ENCODE data around the gene ANKRD11. TPM values are rescaled to one million over a fixed set of nuclear protein-coding genes. Genes with fewer than 3 reads are reported as not detected.
"Not testable (repeated sequence)": the region's sequence is repeated elsewhere in the genome, so short reads cannot be mapped to it uniquely, and the experiment has no call there.

Gene ANKRD11
- total RNA-seq, 1 donor from 2014 or later, result 209 TPM

DNA sequence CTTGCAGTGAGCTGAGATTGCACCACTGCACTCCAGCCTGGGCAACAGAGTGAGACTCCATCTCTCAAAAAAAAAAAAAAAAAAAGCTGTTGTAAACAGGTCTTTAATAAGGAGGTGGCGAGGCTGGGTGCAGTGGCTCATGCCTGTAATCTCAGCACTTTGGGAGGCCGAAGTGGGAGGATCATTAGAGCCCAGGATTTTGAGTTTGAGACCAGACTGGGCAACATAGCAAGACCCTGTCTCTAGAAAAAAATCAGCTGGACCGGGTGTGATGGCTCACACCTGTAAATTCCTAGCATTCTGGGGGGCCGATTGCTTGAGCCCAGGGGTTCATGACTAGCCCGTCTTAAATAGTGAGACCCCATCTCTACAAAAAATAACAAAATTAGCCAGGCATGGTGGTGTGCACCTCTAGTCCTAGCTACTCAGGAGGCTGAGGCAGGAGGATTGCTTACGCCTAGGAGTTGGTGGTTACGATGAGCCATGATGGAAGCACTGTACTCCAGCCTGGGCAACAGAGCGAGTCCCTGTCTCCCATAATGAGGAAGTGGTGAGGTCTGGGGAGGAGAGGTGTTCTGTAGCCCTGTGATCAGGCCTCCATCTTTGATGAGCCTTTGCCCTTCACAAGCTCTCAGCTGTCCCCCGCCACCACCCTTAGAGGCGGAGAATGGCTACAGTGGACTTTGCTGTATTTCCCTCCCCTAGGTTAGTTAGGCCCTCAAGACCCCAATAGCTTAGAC, 236.6 kb downstream of the ANKRD11 start:
- Mint-ChIP-seq H3K4me3 (ENCODE audit: unreplicated experiment) (no peak overlapping the region), H3K27me3 (ENCODE audit: unreplicated experiment) (no peaks in the 10 kb centered on the region), H3K9me3 (ENCODE audit: unreplicated experiment) (peaks cover 3% of the 10 kb centered on the region), H3K27ac (ENCODE audit: unreplicated experiment) (no peak overlapping the region), H3K36me3 (ENCODE audit: unreplicated experiment) (no peaks in the 10 kb centered on the region), H3K4me1 (ENCODE audit: unreplicated experiment) (no peaks in the 10 kb centered on the region)
- TF ChIP-seq CTCF (IDR thresholded peaks at IDR 0.05), result no peak
- no peak for DNase-seq (ENCODE audit: extremely low spot score, unreplicated experiment)

DNA sequence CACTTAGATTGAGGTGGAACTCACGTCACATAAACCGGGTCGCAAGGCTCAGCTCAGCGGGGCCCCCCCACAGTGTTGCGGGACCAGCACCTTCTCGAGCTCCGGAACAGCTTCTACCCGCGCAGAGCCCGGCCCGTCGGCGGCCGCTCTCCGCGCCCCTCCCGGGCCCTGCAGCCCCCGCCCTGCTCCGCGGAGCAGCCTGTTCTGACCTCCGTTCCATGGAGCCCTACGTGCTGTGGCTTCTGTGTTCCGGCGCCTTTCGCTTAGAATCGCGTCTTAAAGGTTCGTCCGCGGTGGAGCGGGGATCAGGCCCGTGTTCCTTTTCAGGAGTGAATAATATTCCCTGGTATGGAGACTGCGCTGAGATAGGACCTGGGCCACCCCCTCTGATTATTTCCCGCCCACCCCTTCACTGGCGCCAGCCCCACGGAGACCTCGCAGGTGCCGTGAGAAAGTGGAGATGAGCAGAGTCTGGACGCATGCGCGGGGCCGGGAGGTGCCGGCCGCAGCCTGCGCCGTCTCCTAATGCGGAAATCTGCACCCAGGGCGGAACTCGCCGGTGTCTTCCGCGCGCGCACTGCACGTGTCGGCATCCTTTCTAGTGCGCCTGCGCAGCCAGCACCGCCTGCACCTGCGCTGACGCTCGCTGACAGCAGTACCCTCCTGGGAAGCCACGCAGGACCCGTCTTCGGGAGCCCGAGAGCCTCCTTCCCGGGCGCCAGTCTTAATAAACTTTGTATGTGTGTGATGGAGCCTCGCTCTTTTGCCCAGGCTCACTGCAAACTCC, 242.0 kb downstream of the ANKRD11 start:
- Mint-ChIP-seq H3K4me1 (ENCODE audit: unreplicated experiment) (peaks cover 5% of the 10 kb centered on the region), H3K4me3 (ENCODE audit: unreplicated experiment) (peak overlapping the region; percentile 70), H3K27ac (ENCODE audit: unreplicated experiment) (no peak overlapping the region), H3K36me3 (ENCODE audit: unreplicated experiment) (no peaks in the 10 kb centered on the region), H3K9me3 (ENCODE audit: unreplicated experiment) (peaks cover 3% of the 10 kb centered on the region), H3K27me3 (ENCODE audit: unreplicated experiment) (no peaks in the 10 kb centered on the region)
- DNase-seq (ENCODE audit: extremely low spot score, unreplicated experiment), result no peak
- no peak for TF ChIP-seq CTCF (IDR thresholded peaks at IDR 0.05)

DNA sequence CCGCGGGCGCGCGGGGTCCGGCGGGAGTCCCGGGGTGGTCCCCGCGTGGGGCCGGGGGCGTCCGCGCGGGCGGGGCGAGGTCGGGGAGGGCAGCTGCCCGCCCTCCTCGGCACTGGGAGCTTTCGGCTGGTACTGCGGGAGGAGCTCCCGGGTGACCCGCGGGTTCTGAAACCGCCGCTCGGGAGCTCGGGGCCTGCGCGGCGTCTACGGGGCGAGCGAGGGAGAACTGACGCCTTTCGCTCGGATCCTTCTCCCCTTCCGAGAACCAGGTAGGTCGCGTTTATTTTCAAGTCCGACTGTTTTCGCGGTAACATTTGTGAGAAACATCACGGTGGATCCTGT, 242.7 kb downstream of the ANKRD11 start:
- DNase-seq (ENCODE audit: extremely low spot score, unreplicated experiment); H3K36me3 Mint-ChIP-seq (ENCODE audit: unreplicated experiment); H3K27ac Mint-ChIP-seq (ENCODE audit: unreplicated experiment); H3K4me1 Mint-ChIP-seq (ENCODE audit: unreplicated experiment); H3K9me3 Mint-ChIP-seq (ENCODE audit: unreplicated experiment); H3K27me3 Mint-ChIP-seq (ENCODE audit: unreplicated experiment): not testable (repeated sequence)
- peak overlapping the region; percentile 70 for H3K4me3 Mint-ChIP-seq (ENCODE audit: unreplicated experiment)

DNA sequence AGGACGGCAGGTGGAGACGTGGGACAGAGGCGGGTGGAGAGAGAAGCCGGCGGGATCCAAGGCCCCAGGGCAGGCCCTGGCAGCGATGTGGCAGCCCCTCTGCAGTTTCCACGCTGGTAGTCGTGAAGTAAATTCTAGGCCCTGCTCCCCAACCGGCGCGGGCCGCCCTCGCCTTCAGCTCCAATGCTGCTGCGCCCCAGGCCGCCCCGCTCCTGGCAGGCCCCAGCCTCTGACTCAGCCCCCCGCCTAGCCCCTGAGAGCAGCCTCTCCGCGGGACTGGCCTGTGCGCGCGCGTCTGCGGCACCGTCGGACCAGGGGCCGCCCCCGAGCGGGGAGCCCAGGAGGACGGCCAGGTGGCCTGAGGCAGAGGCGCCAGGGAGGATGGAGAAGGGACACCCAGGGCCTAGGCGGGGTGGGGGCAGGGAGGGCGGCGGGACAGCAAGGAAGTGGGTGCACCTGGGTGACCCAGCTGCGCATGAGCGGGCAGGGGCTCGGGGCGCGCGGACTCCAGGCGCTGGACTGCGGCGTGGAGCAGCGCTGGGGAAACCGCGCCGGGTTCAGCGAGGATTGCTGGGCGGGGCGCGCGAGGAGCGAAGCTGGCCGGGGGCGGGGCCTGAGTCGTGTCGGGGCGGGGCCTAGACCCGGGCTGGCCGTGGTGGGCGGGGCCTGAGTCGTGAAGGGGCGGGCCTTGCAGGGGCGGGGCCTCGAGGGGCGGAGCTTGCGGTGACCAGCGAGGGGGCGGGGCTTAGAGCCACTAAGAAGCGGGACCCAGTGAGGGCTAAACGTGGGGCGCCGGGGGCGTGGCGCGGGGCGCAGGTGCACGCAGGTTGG, 243.2 kb downstream of the ANKRD11 start:
- Mint-ChIP-seq H3K9me3 (ENCODE audit: unreplicated experiment) (peaks cover 3% of the 10 kb centered on the region), H3K27ac (ENCODE audit: unreplicated experiment) (no peak overlapping the region), H3K27me3 (ENCODE audit: unreplicated experiment) (no peaks in the 10 kb centered on the region), H3K4me1 (ENCODE audit: unreplicated experiment) (peaks cover 5% of the 10 kb centered on the region), H3K4me3 (ENCODE audit: unreplicated experiment) (peak overlapping the region; percentile 75), H3K36me3 (ENCODE audit: unreplicated experiment) (no peaks in the 10 kb centered on the region)
- TF ChIP-seq CTCF (IDR thresholded peaks at IDR 0.05), result peak; percentile 16
- peak; percentile 99 for DNase-seq (ENCODE audit: extremely low spot score, unreplicated experiment)

GRCh38 chr16:89246383-89246902, 243.9 kb downstream of the ANKRD11 start:
- Mint-ChIP-seq H3K27ac (ENCODE audit: unreplicated experiment) (no peak overlapping the region), H3K36me3 (ENCODE audit: unreplicated experiment) (no peaks in the 10 kb centered on the region), H3K27me3 (ENCODE audit: unreplicated experiment) (no peaks in the 10 kb centered on the region), H3K4me1 (ENCODE audit: unreplicated experiment) (peaks cover 9% of the 10 kb centered on the region), H3K4me3 (ENCODE audit: unreplicated experiment) (peak overlapping the region; percentile 75), H3K9me3 (ENCODE audit: unreplicated experiment) (peaks cover 3% of the 10 kb centered on the region)
- TF ChIP-seq CTCF (IDR thresholded peaks at IDR 0.05), result no peak
- no peak for DNase-seq (ENCODE audit: extremely low spot score, unreplicated experiment)

Measured in osteocyte (in vitro differentiated cells).